Endothelial cell (in vitro differentiated cells): ENCODE measurements around the gene MAML2. TPM values are rescaled to one million over a fixed set of nuclear protein-coding genes. Genes with fewer than 3 reads are reported as not detected.

Experiments
- DNase-seq: peaks from one replicate; pipeline ENCODE4 v3.0.0; 2021; ENCODE audit warnings: low spot score
- H3K27ac Mint-ChIP-seq: one replicate; pipeline ENCODE4 v1.8.0; 2021; ENCODE audit warnings: mixed read lengths, inconsistent platforms; ENCODE audit not compliant: unreplicated experiment
- H3K27me3 Mint-ChIP-seq: one replicate; pipeline ENCODE4 v1.8.0; 2021; ENCODE audit warnings: mild to moderate bottlenecking, moderate library complexity, mixed read lengths, inconsistent platforms; ENCODE audit not compliant: unreplicated experiment
- H3K36me3 Mint-ChIP-seq: one replicate; pipeline ENCODE4 v1.8.0; 2021; ENCODE audit warnings: mild to moderate bottlenecking, low read depth, mixed read lengths, inconsistent platforms; ENCODE audit not compliant: unreplicated experiment
- H3K4me1 Mint-ChIP-seq: one replicate; pipeline ENCODE4 v1.8.0; 2021; ENCODE audit warnings: mild to moderate bottlenecking, mixed read lengths, inconsistent platforms; ENCODE audit not compliant: unreplicated experiment
- H3K4me3 Mint-ChIP-seq: one replicate; pipeline ENCODE4 v1.8.0; 2021; ENCODE audit warnings: mild to moderate bottlenecking, mixed read lengths, inconsistent platforms; ENCODE audit not compliant: unreplicated experiment
- H3K9me3 Mint-ChIP-seq: one replicate; pipeline ENCODE4 v1.8.0; 2021; ENCODE audit warnings: mixed read lengths, inconsistent platforms; ENCODE audit not compliant: unreplicated experiment
- total RNA-seq: library from RNA; stranded (reverse); fragmentation: NEBNext Ultra II Directional; extraction: Animal tissue kit (Norgen Biotek cat#: 25700); gene quantifications from one replicate; pipeline ENCODE4 v1.2.1, GENCODE V29; 2021; ENCODE audit not compliant: unreplicated experiment
- TF ChIP-seq, protein P1 (sequence below): fragments of 200-600 bp; sonication (generic); IDR thresholded peaks from one replicate; pipeline ENCODE4 v1.5.0; 2021; ENCODE audit warnings: antibody characterized with exemption; ENCODE audit not compliant: unreplicated experiment

The MAML2 gene
- total RNA-seq, 1 donor from 2014 or later, result 6.2 TPM

DNA sequence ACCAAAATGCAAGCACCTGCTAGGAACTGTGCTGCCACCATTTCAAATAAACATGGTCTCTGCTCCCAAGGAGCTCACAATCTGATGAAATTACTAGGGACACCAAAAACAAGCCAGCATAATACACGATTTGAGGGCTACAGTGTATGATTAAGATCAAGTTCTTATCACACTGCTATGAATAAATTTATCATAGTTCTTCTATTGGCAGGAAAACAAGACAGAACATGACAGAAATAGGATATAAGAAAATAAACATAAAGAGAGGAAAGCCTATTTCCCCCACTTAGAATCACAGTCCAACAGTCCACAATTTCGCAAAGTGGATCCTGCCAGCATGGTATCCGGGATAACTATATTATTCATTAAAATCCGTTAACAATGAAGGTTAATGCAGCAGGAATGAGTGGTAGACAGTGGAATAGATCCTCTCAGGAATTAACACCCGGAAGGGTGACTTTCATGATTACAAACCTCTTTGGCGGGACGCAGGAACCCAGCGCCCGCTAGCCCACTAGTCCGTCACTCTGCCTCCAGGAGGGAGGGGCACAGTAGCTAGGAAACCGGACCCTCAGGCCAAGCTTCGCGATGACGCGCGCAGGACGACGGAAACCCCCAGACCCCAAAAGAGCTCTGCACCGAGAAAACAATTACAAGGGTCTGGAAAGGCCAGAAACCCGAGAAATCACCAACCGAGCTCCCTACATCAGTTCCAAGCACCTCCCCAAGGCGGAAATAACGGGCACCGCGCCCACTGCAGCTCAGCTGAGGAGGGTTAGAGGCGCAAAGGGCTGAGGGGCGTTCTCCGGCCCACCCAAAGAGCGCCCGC is 46.1 kb upstream of the MAML2 start:
- Mint-ChIP-seq H3K9me3 (no peaks in the 10 kb centered on the region), H3K27ac (peak overlapping the region; percentile 96), H3K4me3 (peak overlapping the region; percentile 98), H3K4me1 (peaks cover 15% of the 10 kb centered on the region), H3K36me3 (no peaks in the 10 kb centered on the region), H3K27me3 (peaks cover 5% of the 10 kb centered on the region)
- DNase-seq, result peak; percentile 68
- TF ChIP-seq, protein P1, sequence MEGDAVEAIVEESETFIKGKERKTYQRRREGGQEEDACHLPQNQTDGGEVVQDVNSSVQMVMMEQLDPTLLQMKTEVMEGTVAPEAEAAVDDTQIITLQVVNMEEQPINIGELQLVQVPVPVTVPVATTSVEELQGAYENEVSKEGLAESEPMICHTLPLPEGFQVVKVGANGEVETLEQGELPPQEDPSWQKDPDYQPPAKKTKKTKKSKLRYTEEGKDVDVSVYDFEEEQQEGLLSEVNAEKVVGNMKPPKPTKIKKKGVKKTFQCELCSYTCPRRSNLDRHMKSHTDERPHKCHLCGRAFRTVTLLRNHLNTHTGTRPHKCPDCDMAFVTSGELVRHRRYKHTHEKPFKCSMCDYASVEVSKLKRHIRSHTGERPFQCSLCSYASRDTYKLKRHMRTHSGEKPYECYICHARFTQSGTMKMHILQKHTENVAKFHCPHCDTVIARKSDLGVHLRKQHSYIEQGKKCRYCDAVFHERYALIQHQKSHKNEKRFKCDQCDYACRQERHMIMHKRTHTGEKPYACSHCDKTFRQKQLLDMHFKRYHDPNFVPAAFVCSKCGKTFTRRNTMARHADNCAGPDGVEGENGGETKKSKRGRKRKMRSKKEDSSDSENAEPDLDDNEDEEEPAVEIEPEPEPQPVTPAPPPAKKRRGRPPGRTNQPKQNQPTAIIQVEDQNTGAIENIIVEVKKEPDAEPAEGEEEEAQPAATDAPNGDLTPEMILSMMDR, result no peak

GRCh38 chr11:96385187-96385586 is 42.2 kb upstream of the MAML2 start:
- H3K27ac Mint-ChIP-seq, result no peak overlapping the region
- DNase-seq, result no peak
- peaks cover 8% of the 10 kb centered on the region for H3K4me1 Mint-ChIP-seq
- TF ChIP-seq, protein P1, result no peak
- H3K27me3 Mint-ChIP-seq, result peaks cover 3% of the 10 kb centered on the region
- H3K36me3 Mint-ChIP-seq, result no peaks in the 10 kb centered on the region
- no peaks in the 10 kb centered on the region for H3K9me3 Mint-ChIP-seq
- H3K4me3 Mint-ChIP-seq, result no peak overlapping the region

GRCh38 chr11:96384156-96384555 is 41.2 kb upstream of the MAML2 start:
- Mint-ChIP-seq H3K9me3 (no peaks in the 10 kb centered on the region), H3K4me3 (no peak overlapping the region), H3K27ac (no peak overlapping the region), H3K27me3 (no peaks in the 10 kb centered on the region), H3K4me1 (peaks cover 5% of the 10 kb centered on the region), H3K36me3 (no peaks in the 10 kb centered on the region)
- TF ChIP-seq, protein P1, result no peak
- DNase-seq, result no peak

DNA sequence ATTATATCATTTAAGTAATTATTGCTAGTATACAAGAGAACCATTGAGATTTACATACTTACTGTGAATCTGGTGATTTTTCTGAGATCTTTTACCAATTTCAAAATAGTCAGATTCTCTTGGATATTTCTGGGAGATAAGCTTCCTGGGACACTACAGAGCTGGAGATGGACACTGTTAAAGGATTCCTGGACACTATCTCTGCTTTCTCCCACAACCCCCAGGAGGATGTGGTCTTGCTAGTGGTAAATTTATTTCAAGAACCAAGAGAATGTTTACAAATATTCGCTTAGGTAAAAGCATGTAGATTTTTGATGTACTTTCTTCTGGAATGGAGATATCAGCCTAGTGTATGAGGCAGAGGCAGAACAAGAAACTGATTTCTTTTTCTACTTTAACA is 33.8 kb upstream of the MAML2 start:
- no peaks in the 10 kb centered on the region for H3K9me3 Mint-ChIP-seq
- no peaks in the 10 kb centered on the region for H3K4me1 Mint-ChIP-seq
- H3K4me3 Mint-ChIP-seq, result no peak overlapping the region

DNA sequence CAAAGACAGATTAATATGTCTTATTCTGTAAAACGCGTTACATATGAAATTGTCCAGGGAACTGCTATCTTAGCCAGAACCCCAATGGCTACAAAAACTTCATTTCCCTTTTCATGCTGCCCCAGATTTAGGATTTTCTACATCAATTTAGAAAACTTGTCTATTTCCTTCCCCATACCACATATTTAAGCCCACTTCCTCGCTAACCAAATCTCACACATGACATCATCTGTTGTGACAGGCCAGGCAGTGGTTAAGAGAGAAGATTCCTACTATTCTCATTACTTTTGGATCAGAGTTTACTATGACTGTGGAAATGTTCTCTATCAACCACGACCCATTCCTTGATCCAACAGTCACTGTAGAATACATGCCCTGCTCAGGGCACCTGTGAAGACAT is 30.8 kb upstream of the MAML2 start:
- TF ChIP-seq, protein P1, result no peak
- H3K27ac Mint-ChIP-seq, result no peak overlapping the region
- no peak overlapping the region for H3K4me3 Mint-ChIP-seq
- H3K9me3 Mint-ChIP-seq, result no peaks in the 10 kb centered on the region
- H3K4me1 Mint-ChIP-seq, result no peaks in the 10 kb centered on the region
- no peak for DNase-seq
- H3K36me3 Mint-ChIP-seq, result peaks cover 16% of the 10 kb centered on the region
- no peaks in the 10 kb centered on the region for H3K27me3 Mint-ChIP-seq

More for the DNA sequence above, 33.8 kb upstream of the MAML2 start:
- Mint-ChIP-seq H3K27me3 (no peaks in the 10 kb centered on the region), H3K27ac (no peak overlapping the region), H3K36me3 (peaks cover 4% of the 10 kb centered on the region)
- TF ChIP-seq, protein P1, result no peak
- no peak for DNase-seq
